VCaP (cell line): ENCODE measurements around the gene HCFC1.

Experiments
- H3K27ac ChIP-seq: fragments of 450-650 bp; 2 replicates; pipeline ENCODE4 v1.5.1; 2017
- CTCF ChIP-seq: fragments of 450-650 bp; conservative IDR thresholded peaks from 2 replicates; pipeline ENCODE4 v1.5.1; 2017; ENCODE audit warnings: mild to moderate bottlenecking, moderate library complexity

The HCFC1 gene

GRCh38 chrX:153957224-153957623 is 14.4 kb downstream of the HCFC1 start:
- TF ChIP-seq CTCF = no peak
- no peak overlapping the region for H3K27ac ChIP-seq

- no peak overlapping the region for H3K27ac ChIP-seq
- TF ChIP-seq CTCF = no peak
Measured at GRCh38 chrX:153956044-153956907, 15.3 kb downstream of the HCFC1 start.

- no peak for TF ChIP-seq CTCF
- H3K27ac ChIP-seq = no peak overlapping the region
Measured at GRCh38 chrX:153955228-153955732, 16.3 kb downstream of the HCFC1 start.

- no peak for TF ChIP-seq CTCF
- H3K27ac ChIP-seq = no peak overlapping the region
Measured at GRCh38 chrX:153954558-153955227, 16.9 kb downstream of the HCFC1 start.

GRCh38 chrX:153953892-153954557 is 17.6 kb downstream of the HCFC1 start:
- H3K27ac ChIP-seq = no peak overlapping the region
- TF ChIP-seq CTCF = no peak

GRCh38 chrX:153953342-153953830 is 18.2 kb downstream of the HCFC1 start:
- H3K27ac ChIP-seq = no peak overlapping the region
- peak; percentile 90 for TF ChIP-seq CTCF

GRCh38 chrX:153952373-153953026 is 19.1 kb downstream of the HCFC1 start:
- no peak overlapping the region for H3K27ac ChIP-seq

More at GRCh38 chrX:153952373-153953026, 19.1 kb downstream of the HCFC1 start:
- TF ChIP-seq CTCF = no peak
